ENCODE data around the gene ELMO1.

GRCh38 chr7:37085600-37085999 lies 363.1 kb downstream of the ELMO1 start:
- TF ChIP-seq EZH2 (IDR thresholded peaks at IDR 0.05; ENCODE audit: borderline replicate concordance, low read depth, low read length, severe bottlenecking) (no peak), CTCF (IDR thresholded peaks at IDR 0.05; ENCODE audit: borderline replicate concordance, extremely low read depth, low read length, poor library complexity, severe bottlenecking) (no peak)

Measured in DND-41 (cell line).